Esophagus muscularis mucosa (tissue), 4 donors: ENCODE results near the gene IDNK. TPM values are rescaled to one million over a fixed set of nuclear protein-coding genes. Genes with fewer than 3 reads are reported as not detected.

Experiments
- DNase-seq: peaks from one replicate; pipeline ENCODE4 v3.0.0-alpha.2; 2017; ENCODE audit errors: extremely low spot score
- H3K27ac ChIP-seq, 4 donors: fragments of 200-600 bp; sonication (generic); replicated peaks in 1 of 4; 1 replicate in 3 of 4; 2 replicates in 1 of 4; pipeline ENCODE4 v1.5.1; 2016 to 2019; ENCODE audit warnings: mild to moderate bottlenecking in 1 of 4
- H3K27me3 ChIP-seq, 4 donors: fragments of 200-600 bp; sonication (generic); one replicate each; pipeline versions ENCODE4 v1.5.1 to v1.6.0; 2016 to 2019
- H3K36me3 ChIP-seq, 4 donors: fragments of 200-600 bp; sonication (generic); one replicate each; pipeline ENCODE4 v1.5.1; 2016 to 2019
- H3K4me1 ChIP-seq, 4 donors: fragments of 200-600 bp; sonication (generic); one replicate each; pipeline ENCODE4 v1.5.1; 2016 to 2019
- H3K4me3 ChIP-seq, 4 donors: fragments of 200-600 bp; sonication (generic); 1 replicate in 2 of 4; 2 replicates in 2 of 4; pipeline ENCODE4 v1.5.1; 2016 to 2019; ENCODE audit warnings: mild to moderate bottlenecking in 4 of 4, moderate library complexity in 1 of 4
- H3K9me3 ChIP-seq, 4 donors: fragments of 200-600 bp; sonication (generic); 1 replicate in 3 of 4; 2 replicates in 1 of 4; pipeline ENCODE4 v1.5.1; 2016 to 2019
- CTCF ChIP-seq, 3 experiments: fragments of 200-600 bp in 2 of 3; fragments of 450-650 bp in 1 of 3; sonication (generic) in 2 of 3; IDR thresholded peaks; one replicate each; pipeline ENCODE4 v1.5.1; 2017 to 2019; ENCODE audit warnings: antibody characterized with exemption in 3 of 3, mild to moderate bottlenecking in 2 of 3, moderate library complexity in 1 of 3
- EP300 ChIP-seq: sonication (generic); formaldehyde crosslinking; IDR thresholded peaks from one replicate; pipeline ENCODE4 v1.6.1; 2017; ENCODE audit warnings: antibody characterized with exemption
- POLR2A ChIP-seq: fragments of 450-650 bp; IDR thresholded peaks from one replicate; pipeline ENCODE4 v1.6.1; 2017; ENCODE audit warnings: antibody characterized with exemption, moderate library complexity, mild to moderate bottlenecking, low read depth
- POLR2AphosphoS5 ChIP-seq, 2 donors: sonication (generic); formaldehyde crosslinking; IDR thresholded peaks; one replicate each; pipeline ENCODE4 v1.6.1; 2017; ENCODE audit warnings: antibody characterized with exemption in 2 of 2
- WGBS: methylation state at CpG from one replicate; pipeline ENCODE4 v1.1.5; 2018; 5-methylcytosine and 5-hydroxymethylcytosine counted together
- intact Hi-C: fragments of 100-400 bp; cut with DNase I; formaldehyde crosslinking; loops from one replicate; pipeline ENCODE4 v1.15.1; 2023
- total RNA-seq, 4 donors: library from RNA; depleted of rRNA; stranded (reverse); fragments of >200 nt; gene quantifications; one replicate each; pipeline versions ENCODE4 v1.1.0 to v1.2.1, GENCODE V29; 2016

Gene IDNK
- total RNA-seq: 1 to 10 TPM; 4.6 to 9.3 (median 5.9) TPM

DNA sequence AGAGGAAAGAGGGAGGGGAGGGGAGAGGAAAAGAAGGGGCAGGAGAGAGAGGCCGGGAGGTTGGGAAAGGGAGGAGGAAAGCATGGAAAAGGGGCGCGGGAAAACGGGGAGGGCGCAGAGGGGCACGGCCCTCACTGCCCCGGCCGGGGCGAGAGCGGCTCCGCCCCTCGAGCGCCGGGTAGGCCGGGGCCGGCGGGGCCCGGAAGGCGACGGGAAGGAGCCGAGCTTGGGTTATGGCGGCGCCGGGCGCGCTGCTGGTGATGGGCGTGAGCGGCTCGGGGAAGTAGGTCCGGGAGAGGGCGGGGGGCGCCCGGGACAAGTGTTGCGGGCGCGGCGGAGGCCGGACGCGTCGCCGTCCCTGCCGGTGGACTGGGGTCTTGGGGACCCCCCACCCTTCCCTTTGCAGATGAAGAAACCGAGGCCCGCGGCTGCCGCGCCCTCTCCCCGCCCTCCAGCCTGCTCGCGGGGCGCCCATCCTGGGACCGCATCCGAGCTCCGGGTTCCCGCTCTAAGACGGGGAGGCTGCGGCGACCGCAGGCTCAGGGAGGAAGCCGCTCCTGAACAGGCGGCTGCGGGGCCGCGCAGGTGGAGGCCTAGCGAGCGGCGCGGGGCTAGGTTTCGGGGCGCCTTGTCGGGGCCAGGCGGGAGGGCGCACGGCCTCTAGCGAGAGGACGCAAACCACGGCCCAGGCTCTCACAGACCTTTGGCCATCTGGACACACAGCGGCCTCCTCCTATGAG lies at the start of gene IDNK:
Gene IDNK (plus strand): TSS at position 205 of the 740 bp plus-strand sequence. CDS start 29 bp downstream, at position 234.
- no peak for DNase-seq
- no peak for TF ChIP-seq EP300
- TF ChIP-seq POLR2AphosphoS5 (IDR thresholded peaks at IDR 0.05): peak in 1 of 2 donors; percentile 47
- peaks cover 0 to 14% (median 5%) of the 10 kb centered on the region in 4 donors for H3K36me3 ChIP-seq
- H3K27ac ChIP-seq: peak within 1 kb of the TSS; percentile 87 to 92 (median 88)
- intact Hi-C loops: loop anchor here (2.0 to 5.0 kb wide), 2 partner anchors 84 to 294 kb away; partner anchors contain the start of gene UBQLN1
- H3K27me3 ChIP-seq: no peaks in the 10 kb centered on the region
- WGBS: 1% methylated on average over 43 of the region's 79 CpGs
- no peaks in the 10 kb centered on the region for H3K9me3 ChIP-seq
- peak within 1 kb of the TSS; percentile 79 to 97 (median 94) for H3K4me3 ChIP-seq
- peaks cover 6 to 19% (median 15%) of the 10 kb centered on the region in 4 donors for H3K4me1 ChIP-seq

DNA sequence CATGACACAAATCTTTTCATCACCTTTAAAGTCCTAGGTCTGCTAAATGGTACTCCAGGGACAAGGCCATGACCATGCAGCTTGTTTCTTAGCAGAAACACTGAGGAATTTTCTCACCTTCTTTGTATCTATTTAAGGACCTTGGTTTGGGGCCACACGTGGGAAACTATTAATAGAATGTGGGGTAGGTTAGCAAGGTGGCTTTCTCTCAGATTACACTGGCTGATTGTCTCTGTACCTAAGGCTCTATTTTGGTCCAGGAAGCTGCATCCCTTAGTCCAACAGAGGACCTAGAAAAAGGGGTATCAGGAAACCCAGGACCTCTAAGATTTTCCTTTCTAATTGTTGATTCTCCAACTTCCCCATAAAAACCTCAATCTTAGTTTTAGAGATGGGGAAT lies 48.5 kb upstream of the IDNK start:
- Histone ChIP-seq H3K9me3 (peaks cover 0 to 14% (median 0%) of the 10 kb centered on the region in 4 donors), H3K36me3 (no peaks in the 10 kb centered on the region), H3K27me3 (no peaks in the 10 kb centered on the region), H3K27ac (no peak overlapping the region), H3K4me3 (no peak overlapping the region), H3K4me1 (peaks cover 0 to 3% (median 0%) of the 10 kb centered on the region in 4 donors)
- no peak for DNase-seq
- TF ChIP-seq POLR2AphosphoS5 (IDR thresholded peaks at IDR 0.05) (no peak), CTCF (IDR thresholded peaks at IDR 0.05) (no peak), EP300 (no peak), POLR2A (no peak)
- 79% methylated on average over 1 of the region's 1 CpG for WGBS
- intact Hi-C loops: no loop called here

- Histone ChIP-seq H3K4me3 (no peak overlapping the region), H3K4me1 (no peaks in the 10 kb centered on the region), H3K27me3 (no peaks in the 10 kb centered on the region), H3K36me3 (peaks cover 0 to 10% (median 0%) of the 10 kb centered on the region in 4 donors), H3K9me3 (peaks cover 0 to 15% (median 0%) of the 10 kb centered on the region in 4 donors), H3K27ac (no peak overlapping the region)
- DNase-seq: peak; percentile 24
- TF ChIP-seq EP300: no peak
- no peak for TF ChIP-seq POLR2AphosphoS5 (IDR thresholded peaks at IDR 0.05)
- TF ChIP-seq POLR2A: no peak
- no peak for TF ChIP-seq CTCF (IDR thresholded peaks at IDR 0.05)
- intact Hi-C loops: no loop called here
- WGBS: 71% methylated on average over 1 of the region's 1 CpG
Measured at GRCh38 chr9:83582029-83582428, 40.9 kb upstream of the IDNK start.

- peaks cover 0 to 11% (median 0%) of the 10 kb centered on the region in 4 donors for H3K9me3 ChIP-seq
- TF ChIP-seq POLR2A (no peak), EP300 (no peak), CTCF (IDR thresholded peaks at IDR 0.05) (peak; percentile 53 to 75 (median 59)), POLR2AphosphoS5 (IDR thresholded peaks at IDR 0.05) (no peak)
- H3K4me3 ChIP-seq: no peak overlapping the region
- H3K4me1 ChIP-seq: no peaks in the 10 kb centered on the region
- intact Hi-C loops: no loop called here
- peak; percentile 80 for DNase-seq
- 65% methylated on average over 6 of the region's 6 CpGs for WGBS
- H3K27ac ChIP-seq: no peak overlapping the region
- no peaks in the 10 kb centered on the region for H3K27me3 ChIP-seq
- peaks cover 0 to 10% (median 0%) of the 10 kb centered on the region in 4 donors for H3K36me3 ChIP-seq
Measured at GRCh38 chr9:83583151-83584014, 39.6 kb upstream of the IDNK start.

DNA sequence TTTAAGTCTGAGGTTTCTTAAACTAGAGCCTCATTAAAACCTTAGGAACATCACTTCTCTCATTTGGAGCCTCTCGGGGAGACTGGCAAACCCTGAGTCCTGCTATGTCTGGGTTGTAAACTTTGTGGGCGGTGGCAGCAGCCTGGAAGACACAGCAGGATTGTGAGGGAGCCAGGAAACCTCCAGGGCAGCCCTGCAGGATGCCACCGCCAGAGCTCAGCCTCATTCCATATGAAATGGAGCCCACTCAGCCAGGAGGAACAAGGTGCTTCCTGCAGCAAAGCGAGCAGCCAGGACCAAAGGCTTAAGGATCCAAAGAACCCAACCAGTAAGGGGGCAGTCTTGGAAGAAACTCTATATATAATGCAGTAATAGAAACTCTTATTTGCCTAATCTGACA lies 37.9 kb upstream of the IDNK start:
- Histone ChIP-seq H3K4me1 (no peaks in the 10 kb centered on the region), H3K27ac (no peak overlapping the region), H3K9me3 (no peaks in the 10 kb centered on the region), H3K27me3 (no peaks in the 10 kb centered on the region), H3K4me3 (no peak overlapping the region), H3K36me3 (peaks cover 0 to 10% (median 0%) of the 10 kb centered on the region in 4 donors)
- peak; percentile 47 for DNase-seq
- intact Hi-C loops: no loop called here
- whole genome bisulfite sequencing: 84% methylated on average over 2 of the region's 4 CpGs
- TF ChIP-seq POLR2A: no peak
- no peak for TF ChIP-seq EP300
- no peak for TF ChIP-seq CTCF (IDR thresholded peaks at IDR 0.05)
- TF ChIP-seq POLR2AphosphoS5 (IDR thresholded peaks at IDR 0.05): no peak
